SK-N-SH (cell line): ENCODE results near the gene SLC1A7. TPM values are rescaled to one million over a fixed set of nuclear protein-coding genes. Genes with fewer than 3 reads are reported as not detected.

Experiments
- CTCF ChIA-PET: fragments of 300-600, 350-600 bp; formaldehyde crosslinking; extraction: SDS; loops from one replicate; lab custom pipeline; 2021; lab: Yijun Ruan, JAX
- POLR2A ChIA-PET: fragments of 350-600 bp; sonication (Branson Sonifier 250); formaldehyde crosslinking; extraction: SDS; loops from one replicate; lab custom pipeline; 2020; ENCODE audit warnings: antibody characterized with exemption, inconsistent platforms; lab: Yijun Ruan, JAX
- DNase-seq: peaks from one replicate; pipeline ENCODE4 v3.0.0; 2012
- H2AFZ ChIP-seq: fragments of 200-600 bp; sonication (generic); 2 replicates; pipeline ENCODE4 v1.8.1; 2016; ENCODE audit warnings: antibody characterized with exemption, mild to moderate bottlenecking, low read depth
- H3F3A ChIP-seq: fragments of 200-600 bp; sonication (generic); replicated peaks from 2 replicates; pipeline ENCODE3; 2016; ENCODE audit warnings: antibody characterized with exemption, mild to moderate bottlenecking; ENCODE audit not compliant: insufficient read depth
- H3K27ac ChIP-seq, 2 experiments: fragments of 200-500 bp in 1 of 2; fragments of 200-600 bp in 1 of 2; sonication (Bioruptor generic) in 1 of 2; sonication (generic), shearing (Covaris generic) in 1 of 2; 2 replicates each; pipeline versions ENCODE4 v1.5.1 to v1.6.1; 2014 to 2016; ENCODE audit warnings: low read depth in 2 of 2, inconsistent platforms in 1 of 2, low read length in 1 of 2, mild to moderate bottlenecking in 1 of 2, mixed read lengths in 1 of 2
- H3K27me3 ChIP-seq: fragments of 200-600 bp; sonication (generic), shearing (Covaris generic); 2 replicates; pipeline ENCODE4 v1.6.1; 2016; ENCODE audit warnings: mixed run types; ENCODE audit not compliant: insufficient read depth
- H3K36me3 ChIP-seq, 2 experiments: fragments of 200-500 bp in 1 of 2; fragments of 200-600 bp in 1 of 2; sonication (Bioruptor generic) in 1 of 2; sonication (generic) in 1 of 2; replicated peaks in 1 of 2; 2 replicates each; pipeline versions ENCODE3 to v1.5.1; 2014 to 2016; ENCODE audit warnings: low read length in 1 of 2, mild to moderate bottlenecking in 1 of 2; ENCODE audit not compliant: insufficient read depth in 2 of 2, control insufficient read depth in 1 of 2
- H3K4me1 ChIP-seq, 2 experiments: fragments of 200-500 bp in 1 of 2; fragments of 200-600 bp in 1 of 2; sonication (Bioruptor generic) in 1 of 2; sonication (generic), shearing (Covaris generic) in 1 of 2; 2 replicates each; pipeline versions ENCODE4 v1.5.1 to v1.6.1; 2014 to 2016; ENCODE audit warnings: low read depth in 1 of 2, low read length in 1 of 2, mixed run types in 1 of 2; ENCODE audit not compliant: insufficient read depth in 2 of 2, control insufficient read depth in 1 of 2
- H3K4me2 ChIP-seq: fragments of 200-600 bp; sonication (generic), shearing (Covaris generic); 2 replicates; pipeline ENCODE4 v1.6.1; 2017; ENCODE audit warnings: mixed run types
- H3K4me3 ChIP-seq, 2 experiments: fragments of 200-500 bp in 1 of 2; fragments of 200-600 bp in 1 of 2; sonication (Bioruptor generic) in 1 of 2; sonication (generic), shearing (Covaris generic) in 1 of 2; 2 replicates each; pipeline versions ENCODE4 v1.5.1 to v1.8.1; 2014 to 2016; ENCODE audit warnings: low read depth in 2 of 2, inconsistent platforms in 1 of 2, low read length in 1 of 2, mild to moderate bottlenecking in 1 of 2, mixed read lengths in 1 of 2, moderate library complexity in 1 of 2
- H3K79me2 ChIP-seq: fragments of 200-600 bp; sonication (generic); 2 replicates; pipeline ENCODE4 v1.8.1; 2017; ENCODE audit warnings: mild to moderate bottlenecking; ENCODE audit not compliant: insufficient read depth
- H3K9ac ChIP-seq: fragments of 200-600 bp; sonication (generic); 2 replicates; pipeline ENCODE4 v1.6.1; 2017; ENCODE audit warnings: mixed run types
- H3K9me2 ChIP-seq: fragments of 200-600 bp; sonication (generic); 2 replicates; pipeline ENCODE4 v1.6.1; 2017; ENCODE audit warnings: mixed run types
- H3K9me3 ChIP-seq: fragments of 200-600 bp; sonication (generic); 2 replicates; pipeline ENCODE4 v1.6.1; 2017; ENCODE audit warnings: mixed run types, mild to moderate bottlenecking, moderate library complexity
- H4K20me1 ChIP-seq: fragments of 200-600 bp; sonication (generic); 2 replicates; pipeline ENCODE4 v1.6.1; 2017; ENCODE audit warnings: mild to moderate bottlenecking, mixed run types; ENCODE audit not compliant: insufficient read depth
- CHD2 ChIP-seq: fragments of 150-350 bp; IDR thresholded peaks from 2 replicates; pipeline ENCODE4 v1.6.1; 2018; ENCODE audit warnings: low read length; ENCODE audit not compliant: partially characterized antibody
- CTCF ChIP-seq: fragments of 200-600 bp; sonication (generic); IDR thresholded peaks from 2 replicates; pipeline ENCODE4 v1.6.1; 2017; ENCODE audit warnings: antibody characterized with exemption, mild to moderate bottlenecking, moderate library complexity
- EZH2phosphoT487 ChIP-seq: fragments of 200-600 bp; sonication (generic); IDR thresholded peaks from 2 replicates; pipeline ENCODE4 v1.6.1; 2017; ENCODE audit warnings: low read depth, mixed run types, mild to moderate bottlenecking, antibody characterized with exemption, moderate library complexity, borderline replicate concordance
- FOSL2 ChIP-seq: IDR thresholded peaks from 2 replicates; pipeline ENCODE4 v1.4.0; 2012; ENCODE audit warnings: low read depth, mild to moderate bottlenecking, moderate library complexity, borderline replicate concordance
- FOXJ3 ChIP-seq: sonication (generic); formaldehyde crosslinking; IDR thresholded peaks from 2 replicates; pipeline ENCODE4 v1.5.1; 2020; ENCODE audit warnings: mild to moderate bottlenecking, missing genetic modification reagents
- FOXM1 ChIP-seq: IDR thresholded peaks from 2 replicates; pipeline ENCODE4 v1.4.0; 2012; ENCODE audit warnings: low read depth, mild to moderate bottlenecking
- GABPA ChIP-seq: IDR thresholded peaks from 2 replicates; pipeline ENCODE4 v1.4.0; 2012; ENCODE audit warnings: low read depth, mild to moderate bottlenecking
- GATA2 ChIP-seq: sonication (generic); formaldehyde crosslinking; IDR thresholded peaks from 2 replicates; pipeline ENCODE4 v1.5.0; 2020; ENCODE audit warnings: mild to moderate bottlenecking, missing genetic modification reagents
- IRF3 ChIP-seq: fragments of 150-350 bp; IDR thresholded peaks from 2 replicates; pipeline ENCODE4 v1.6.1; 2016; ENCODE audit warnings: mild to moderate bottlenecking, low read depth, low read length
- MAX ChIP-seq: IDR thresholded peaks from 2 replicates; pipeline ENCODE4 v1.4.0; 2012; ENCODE audit warnings: low read depth
- MEF2A ChIP-seq: IDR thresholded peaks from 2 replicates; pipeline ENCODE4 v1.4.0; 2012; ENCODE audit warnings: low read depth, borderline replicate concordance
- NFIC ChIP-seq: IDR thresholded peaks from 2 replicates; pipeline ENCODE4 v1.4.0; 2012; ENCODE audit warnings: borderline replicate concordance
- NRF1 ChIP-seq: IDR thresholded peaks from 2 replicates; pipeline ENCODE4 v1.6.1; 2012; ENCODE audit warnings: low read depth, mild to moderate bottlenecking, low read length
- PBX3 ChIP-seq: IDR thresholded peaks from 2 replicates; pipeline ENCODE4; 2012
- SIN3A ChIP-seq: IDR thresholded peaks from 2 replicates; pipeline ENCODE4 v1.6.1; 2012; ENCODE audit warnings: low read depth, mild to moderate bottlenecking, low read length, moderate library complexity, borderline replicate concordance
- TAF1 ChIP-seq: IDR thresholded peaks from 2 replicates; pipeline ENCODE4 v1.6.1; 2012; ENCODE audit warnings: low read depth, mild to moderate bottlenecking, low read length, moderate library complexity, borderline replicate concordance
- TCF12 ChIP-seq: IDR thresholded peaks from 2 replicates; pipeline ENCODE4 v1.4.0; 2012
- USF1 ChIP-seq: IDR thresholded peaks from 2 replicates; pipeline ENCODE4 v1.4.0; 2012; ENCODE audit warnings: low read depth, borderline replicate concordance
- ZBTB33 ChIP-seq: IDR thresholded peaks from 2 replicates; pipeline ENCODE4 v1.4.0; 2012; ENCODE audit warnings: low read depth, borderline replicate concordance
- WGBS: methylation state at CpG from one replicate; pipeline ENCODE4 v1.1.6; 2017; ENCODE audit warnings: low lambda C conversion rate; 5-methylcytosine and 5-hydroxymethylcytosine counted together
- polyA plus RNA-seq, 3 experiments: library from polyadenylated mRNA; depleted of rRNA; stranded (reverse); fragments of >200 nt; gene quantifications; 2 replicates each; pipeline ENCODE4 v1.2.3, GENCODE V29; 2012

Gene SLC1A7
- polyA plus RNA-seq, 1 of the 3 experiments (the other 2 are of a cell fraction) = not detected

- ChIA-PET CTCF (interaction anchor here (0.6 to 1.7 kb wide), 6 partner anchors 10 to 57 kb away, joined by 3 to 4 read pairs (median 3); no protein-coding TSS in a partner anchor), POLR2A (interaction anchor here (0.6 kb wide), 1 partner anchor 16 kb away, joined by 3 read pairs; no protein-coding TSS in a partner anchor)
- no peaks in the 10 kb centered on the region for H3K79me2 ChIP-seq
- peaks cover 7% of the 10 kb centered on the region; the same call in 1 of the 2 replicates for H3K9me3 ChIP-seq
- H3K4me3 ChIP-seq = no peak overlapping the region
- H3K9ac ChIP-seq = no peak overlapping the region
- no peaks in the 10 kb centered on the region for H3K36me3 ChIP-seq
- H3K9me2 ChIP-seq = no peaks in the 10 kb centered on the region
- H3K4me2 ChIP-seq = no peak overlapping the region
- TF ChIP-seq CHD2 = no peak
- TF ChIP-seq NRF1 = no peak
- TF ChIP-seq GABPA = no peak
- TF ChIP-seq TAF1 = no peak
- H3K4me1 ChIP-seq = peaks cover 4 to 6% of the 10 kb centered on the region in 2 experiments; a peak in 2 of 4 replicates
- no peaks in the 10 kb centered on the region for H3F3A ChIP-seq
- H3K27me3 ChIP-seq = no peaks in the 10 kb centered on the region
- peak; percentile 20 for DNase-seq
- no peaks in the 10 kb centered on the region for H4K20me1 ChIP-seq
- H2AFZ ChIP-seq = no peak overlapping the region
- WGBS = 42% methylated on average over 1 of the region's 1 CpG
- no peak overlapping the region for H3K27ac ChIP-seq
Measured at GRCh38 chr1:53137729-53138128, 4.7 kb downstream of the SLC1A7 start.

- H4K20me1 ChIP-seq = no peaks in the 10 kb centered on the region
- H3K36me3 ChIP-seq = no peaks in the 10 kb centered on the region
- H3K27ac ChIP-seq = no peak overlapping the region
- WGBS = 79% methylated on average over 4 of the region's 4 CpGs
- POLR2A ChIA-PET = no interaction called here
- no peak overlapping the region for H3K4me3 ChIP-seq
- no peak overlapping the region for H3K9ac ChIP-seq
- H3K9me3 ChIP-seq = peaks cover 7% of the 10 kb centered on the region; the same call in 1 of the 2 replicates
- peaks cover 4 to 6% of the 10 kb centered on the region in 2 experiments; a peak in 2 of 4 replicates for H3K4me1 ChIP-seq
- TF ChIP-seq EZH2phosphoT487 = no peak
- TF ChIP-seq NFIC = no peak
- no peak for TF ChIP-seq GATA2
- no peak for TF ChIP-seq SIN3A
- no peak for TF ChIP-seq TCF12
- no peak for TF ChIP-seq FOXJ3 (CRISPR knock-in tag)
- TF ChIP-seq IRF3 = no peak
- no peak for TF ChIP-seq FOXM1
- no peak for TF ChIP-seq USF1
- TF ChIP-seq MEF2A = no peak
- no peak for TF ChIP-seq CTCF
- no peak for TF ChIP-seq FOSL2
- TF ChIP-seq ZBTB33 = no peak
- no peak for TF ChIP-seq PBX3
- no peak for TF ChIP-seq CHD2
- TF ChIP-seq MAX = no peak
- no peaks in the 10 kb centered on the region for H3F3A ChIP-seq
- CTCF ChIA-PET = interaction anchor here (2.6 kb wide), 1 partner anchor 46 kb away, joined by 9 read pairs; no protein-coding TSS in a partner anchor
- H3K27me3 ChIP-seq = no peaks in the 10 kb centered on the region
- no peak overlapping the region for H3K4me2 ChIP-seq
- H2AFZ ChIP-seq = no peak overlapping the region
- no peak for DNase-seq
- no peaks in the 10 kb centered on the region for H3K9me2 ChIP-seq
- H3K79me2 ChIP-seq = no peaks in the 10 kb centered on the region
Measured at GRCh38 chr1:53135735-53136114, 6.7 kb downstream of the SLC1A7 start.
